NOMO-1 treated with DMSO at 0.1 percent for 48 hours (cell line): ENCODE results near the gene HELZ.

Experiments used
- DNase-seq: peaks from one replicate; lab custom pipeline; 2025; ENCODE audit not compliant: unreplicated experiment; lab: John Stamatoyannopoulos, UW

Gene HELZ

DNA sequence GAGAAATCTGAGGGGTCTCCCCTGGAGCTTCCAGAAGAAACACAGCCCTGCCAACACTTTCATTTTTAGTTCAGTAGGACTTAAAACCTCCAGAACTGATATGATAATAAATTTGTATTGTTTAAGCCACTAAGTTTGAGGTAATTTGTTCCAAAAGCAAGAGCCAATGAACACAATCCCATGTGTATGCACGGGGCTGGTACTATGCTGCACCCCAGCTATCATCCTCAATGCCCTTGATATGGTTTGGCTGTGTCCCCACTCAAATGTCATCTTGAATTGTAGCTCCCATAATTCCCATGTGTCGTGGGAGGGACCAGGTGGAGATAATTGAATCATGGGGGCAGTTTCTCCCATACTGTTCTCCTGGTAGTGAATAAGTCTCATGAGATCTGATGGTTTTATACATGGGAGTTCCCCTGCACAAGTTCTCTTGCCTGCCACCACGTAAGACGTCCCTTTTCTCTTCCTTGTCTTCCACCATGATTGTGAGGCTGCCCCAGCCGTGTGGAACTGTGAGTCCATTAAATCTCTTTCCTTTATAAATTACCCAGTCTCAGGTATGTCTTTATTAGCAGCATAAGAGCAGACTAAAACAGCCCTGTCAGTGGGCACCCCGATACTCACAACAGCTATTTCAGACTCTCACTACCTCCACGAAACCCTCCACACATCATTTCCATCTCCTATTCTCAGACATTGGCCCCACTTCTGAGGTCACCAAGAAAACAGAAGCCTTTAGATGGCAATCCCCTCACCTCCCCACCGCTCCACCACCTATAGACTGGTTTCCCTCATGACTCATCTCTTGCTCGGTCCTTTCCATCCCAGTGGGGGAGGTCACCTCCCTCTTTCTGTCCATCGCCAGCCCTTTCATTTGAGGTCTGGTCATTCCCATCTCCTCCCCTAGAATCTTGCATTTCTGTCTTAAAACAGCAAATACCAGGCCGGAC, 209.6 kb downstream of the HELZ start:
- no peak for DNase-seq

DNA sequence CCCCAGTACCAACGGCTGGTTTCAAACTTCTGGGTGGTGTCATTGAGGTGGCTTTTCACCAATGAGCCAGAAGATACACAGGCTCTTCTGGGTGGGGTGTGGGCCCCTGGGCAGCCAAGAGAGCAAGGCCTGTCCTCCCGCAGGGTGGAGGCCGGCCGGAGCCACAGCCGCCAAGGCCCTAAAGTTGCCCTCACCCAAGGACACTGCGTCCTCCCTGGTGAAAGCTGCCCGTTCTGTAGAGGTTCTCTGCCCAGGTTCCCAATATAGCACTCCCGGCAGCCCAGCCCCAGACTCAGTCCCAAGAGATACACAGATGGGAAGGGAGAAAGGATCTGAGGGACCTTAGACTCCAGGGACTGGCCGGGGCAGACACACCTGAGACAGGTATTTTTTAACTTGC, 211.4 kb downstream of the HELZ start:
- no peak for DNase-seq

GRCh38 chr17:67032985-67033384, 212.0 kb downstream of the HELZ start:
- no peak for DNase-seq

GRCh38 chr17:67032382-67032781, 212.6 kb downstream of the HELZ start:
- DNase-seq, result no peak

GRCh38 chr17:67030641-67031040, 214.4 kb downstream of the HELZ start:
- DNase-seq, result no peak

GRCh38 chr17:67027031-67027628, 217.9 kb downstream of the HELZ start:
- no peak for DNase-seq

DNA sequence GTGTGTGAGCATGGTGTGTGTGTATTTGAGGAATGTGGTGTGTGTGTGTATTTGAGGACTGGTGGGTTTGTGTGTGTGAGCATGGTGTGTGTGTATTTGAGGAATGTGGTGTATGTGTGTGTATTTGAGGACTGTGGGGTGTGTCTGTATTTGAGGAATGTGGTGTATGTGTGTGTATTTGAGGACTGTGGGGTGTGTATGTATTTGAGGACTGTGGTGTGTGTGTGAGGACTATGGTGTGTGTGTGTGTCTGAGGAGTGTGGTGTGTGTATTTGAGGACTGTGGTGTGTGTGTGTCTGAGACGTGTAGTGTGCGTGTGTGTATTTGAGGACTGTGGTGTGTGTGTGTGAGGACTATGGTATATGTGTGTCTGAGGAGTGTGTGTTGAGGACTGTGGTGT, 218.7 kb downstream of the HELZ start:
- DNase-seq, result no peak

- DNase-seq, result no peak
These were observed 219.7 kb downstream of the HELZ start for GRCh38 chr17:67025216-67025792.

DNA sequence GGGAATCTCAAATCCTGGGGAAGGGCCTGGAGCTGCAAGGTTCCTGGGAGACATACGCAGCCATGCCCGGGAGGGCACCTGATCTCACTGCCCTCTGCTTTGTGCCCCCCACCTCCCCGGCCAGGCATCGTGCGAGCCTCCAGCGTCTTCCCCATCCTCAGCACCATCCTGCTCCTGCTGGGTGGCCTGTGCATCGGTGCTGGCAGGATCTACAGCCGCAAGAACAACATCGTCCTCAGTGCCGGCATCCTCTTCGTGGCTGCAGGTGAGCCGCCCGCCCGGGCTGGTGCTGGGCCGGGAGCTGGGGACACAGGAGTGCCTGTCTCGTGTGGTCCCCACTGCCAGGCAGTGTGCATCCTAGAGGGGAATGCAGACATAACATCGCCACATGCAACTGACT, 220.3 kb downstream of the HELZ start:
- no peak for DNase-seq

GRCh38 chr17:67022451-67022810, 222.6 kb downstream of the HELZ start:
- DNase-seq, result no peak

GRCh38 chr17:67021743-67022450, 223.1 kb downstream of the HELZ start:
- DNase-seq, result no peak

DNA sequence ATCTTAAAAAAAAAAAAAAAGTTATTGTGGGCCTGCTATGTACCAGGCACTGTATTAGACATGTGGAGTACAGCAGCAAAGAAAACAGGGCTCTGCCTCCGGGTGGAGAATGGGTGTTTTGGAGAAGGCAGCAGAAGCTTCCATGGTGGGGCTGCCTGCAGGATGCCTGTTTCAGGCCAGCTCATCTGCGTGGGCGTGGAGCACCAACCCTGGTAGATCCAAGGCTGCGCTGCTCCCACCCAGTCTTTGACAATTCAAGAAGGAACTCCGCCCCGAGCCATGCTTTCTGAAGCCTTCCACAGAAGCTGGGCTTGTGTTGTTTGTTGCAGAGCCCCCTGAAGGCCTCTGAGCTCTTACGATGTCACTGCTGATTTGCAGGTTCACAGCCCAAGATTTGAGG, 223.8 kb downstream of the HELZ start:
- no peak for DNase-seq
